ENCODE measurements around the gene SORCS2. TPM values are rescaled to one million over a fixed set of nuclear protein-coding genes. Genes with fewer than 3 reads are reported as not detected.

SORCS2 gene
- total and polyA plus RNA-seq, 2 donors (not counting 1 experiment from before 2014, with no cell fraction given), result not detected

DNA sequence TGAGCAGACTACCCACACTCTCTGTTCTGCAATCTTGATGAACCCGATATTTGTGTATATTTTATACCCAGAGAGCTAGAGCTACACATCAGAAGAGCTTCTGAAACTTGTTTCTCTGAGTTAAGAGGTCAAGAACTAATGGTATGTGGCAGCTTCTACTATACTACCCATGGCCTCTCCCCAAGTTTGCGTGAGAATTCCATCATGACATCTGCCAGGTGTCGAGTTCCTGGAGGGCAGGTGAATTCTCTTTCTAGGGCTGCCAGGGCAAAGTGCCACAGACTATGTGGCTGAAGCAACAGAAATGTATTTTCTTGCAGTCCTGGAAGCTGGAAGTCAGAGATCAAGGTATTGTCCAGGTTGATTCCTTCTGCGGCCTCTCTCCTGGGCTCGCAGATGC lies 4.4 kb downstream of the SORCS2 start:
- H3K4me3 Mint-ChIP-seq, result no peak overlapping the region
- no peaks in the 10 kb centered on the region for H4K20me1 ChIP-seq (ENCODE audit: control insufficient read depth, insufficient read depth, low read length, poor library complexity, severe bottlenecking)
- intact Hi-C loops (cut with micrococcal nuclease), result no loop called here
- H3K4me2 ChIP-seq (replicated peaks; ENCODE audit: low read depth, low read length, poor library complexity, severe bottlenecking), result no peak overlapping the region
- H3K36me3 ChIP-seq (replicated peaks in 1 of 2; ENCODE audit: control extremely low read depth in 1 of 2, control insufficient read depth in 1 of 2, extremely low read depth in 1 of 2, insufficient read depth in 2 of 2, low read length in 1 of 2), result no peaks in the 10 kb centered on the region
- H3K27ac Mint-ChIP-seq, result no peak overlapping the region
- H2AFZ ChIP-seq (ENCODE audit: insufficient read depth, low read depth, low read length, poor library complexity, severe bottlenecking), result no peak overlapping the region
- no peaks in the 10 kb centered on the region for H3K9me3 Mint-ChIP-seq (ENCODE audit: insufficient read depth)
- no peak overlapping the region for H3K4me3 ChIP-seq (ENCODE audit: control extremely low read depth in 1 of 5, extremely low read depth in 1 of 5, insufficient read depth in 1 of 5, low read depth in 2 of 5, low read length in 4 of 5)
- 89% methylated on average over 4 of the region's 5 CpGs for WGBS (ENCODE audit: insufficient coverage)
- H3K9me3 ChIP-seq (ENCODE audit: control extremely low read depth in 1 of 3, control insufficient read depth in 2 of 3, insufficient read depth in 1 of 3, low read length in 2 of 3), result peaks cover 0 to 3% (median 0%) of the 10 kb centered on the region in 3 donors
- H3K27ac ChIP-seq (ENCODE audit: low read length in 2 of 2), result no peak overlapping the region
- no peak overlapping the region for H3K9ac ChIP-seq (ENCODE audit: low read length)
- H3K27me3 ChIP-seq (replicated peaks in 1 of 4; ENCODE audit: control extremely low read depth in 1 of 4, control insufficient read depth in 3 of 4, insufficient read depth in 4 of 4, low read length in 3 of 4), result peaks cover 0 to 26% (median 11%) of the 10 kb centered on the region in 4 experiments
- H3K27me3 Mint-ChIP-seq, result peaks cover 51% of the 10 kb centered on the region
- ATAC-seq (ENCODE audit: low read depth) (no peak), DNase-seq (no peak)
- H3K4me1 Mint-ChIP-seq, result no peaks in the 10 kb centered on the region
- no peaks in the 10 kb centered on the region for H3K79me2 ChIP-seq (ENCODE audit: control insufficient read depth, insufficient read depth, low read length)
- H3K4me1 ChIP-seq (ENCODE audit: control insufficient read depth in 2 of 2, insufficient read depth in 2 of 2, low read length in 2 of 2), result peaks cover 0 to 5% of the 10 kb centered on the region in 2 donors
- CTCF ChIA-PET, result no interaction called here
- POLR2A ChIA-PET, result no interaction called here
- TF ChIP-seq CTCF (IDR thresholded peaks at IDR 0.05), result no peak

DNA sequence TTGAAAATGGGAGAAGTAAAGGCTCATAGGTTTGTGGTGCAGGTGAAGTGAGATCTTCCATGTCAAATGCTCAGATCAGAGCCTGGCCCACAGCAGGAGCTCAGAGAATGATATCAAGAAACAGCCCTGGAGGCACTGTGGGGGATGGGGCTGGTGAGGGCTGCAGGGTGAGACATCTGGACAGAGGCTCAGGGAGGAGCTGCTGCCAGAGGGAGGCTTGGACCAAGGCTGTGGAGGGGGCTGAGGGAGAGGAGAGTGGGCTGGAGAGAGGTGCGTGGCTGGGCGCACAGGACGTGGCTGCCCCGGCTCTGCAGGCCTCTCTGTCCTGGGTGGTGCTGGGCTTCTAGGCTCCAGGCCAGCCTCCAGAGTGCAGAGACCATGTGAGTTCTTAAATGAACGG lies 5.6 kb downstream of the SORCS2 start:
- CTCF ChIA-PET, result no interaction called here
- no peak overlapping the region for H3K9ac ChIP-seq (ENCODE audit: low read length)

More for the DNA sequence above, 5.6 kb downstream of the SORCS2 start:
- Histone ChIP-seq H3K27ac (ENCODE audit: low read length in 2 of 2) (no peak overlapping the region), H3K4me3 (ENCODE audit: control extremely low read depth in 1 of 5, extremely low read depth in 1 of 5, insufficient read depth in 1 of 5, low read depth in 2 of 5, low read length in 4 of 5) (no peak overlapping the region), H3K4me2 (replicated peaks; ENCODE audit: low read depth, low read length, poor library complexity, severe bottlenecking) (no peak overlapping the region), H3K9me3 (ENCODE audit: control extremely low read depth in 1 of 3, control insufficient read depth in 2 of 3, insufficient read depth in 1 of 3, low read length in 2 of 3) (peaks cover 0 to 3% (median 0%) of the 10 kb centered on the region in 3 donors), H2AFZ (ENCODE audit: insufficient read depth, low read depth, low read length, poor library complexity, severe bottlenecking) (no peak overlapping the region), H3K79me2 (ENCODE audit: control insufficient read depth, insufficient read depth, low read length) (no peaks in the 10 kb centered on the region), H4K20me1 (ENCODE audit: control insufficient read depth, insufficient read depth, low read length, poor library complexity, severe bottlenecking) (no peaks in the 10 kb centered on the region), H3K36me3 (replicated peaks in 1 of 2; ENCODE audit: control extremely low read depth in 1 of 2, control insufficient read depth in 1 of 2, extremely low read depth in 1 of 2, insufficient read depth in 2 of 2, low read length in 1 of 2) (no peaks in the 10 kb centered on the region), H3K4me1 (ENCODE audit: control insufficient read depth in 2 of 2, insufficient read depth in 2 of 2, low read length in 2 of 2) (peaks cover 0 to 5% of the 10 kb centered on the region in 2 donors), H3K27me3 (replicated peaks in 1 of 4; ENCODE audit: control extremely low read depth in 1 of 4, control insufficient read depth in 3 of 4, insufficient read depth in 4 of 4, low read length in 3 of 4) (peaks cover 0 to 24% (median 11%) of the 10 kb centered on the region in 4 experiments)
- Mint-ChIP-seq H3K27ac (no peak overlapping the region), H3K4me1 (no peaks in the 10 kb centered on the region), H3K27me3 (peaks cover 47% of the 10 kb centered on the region), H3K4me3 (no peak overlapping the region), H3K9me3 (ENCODE audit: insufficient read depth) (no peaks in the 10 kb centered on the region)
- TF ChIP-seq CTCF (IDR thresholded peaks at IDR 0.05), result no peak
- TF ChIP-seq EZH2 (IDR thresholded peaks at IDR 0.05; ENCODE audit: borderline replicate concordance, insufficient read depth, low read depth, low read length, poor library complexity, severe bottlenecking), result no peak
- intact Hi-C loops (cut with micrococcal nuclease), result no loop called here
- ATAC-seq (ENCODE audit: low read depth) (no peak), DNase-seq (no peak)
- POLR2A ChIA-PET, result no interaction called here
- WGBS (ENCODE audit: insufficient coverage), result 86% methylated on average over 5 of the region's 5 CpGs
